Sigmoid colon (tissue), 4 donors: ENCODE data around the gene U2AF2.

Source experiments
- CTCF ChIP-seq, 4 experiments: fragments of 450-650 bp in 3 of 4; fragments of 200-600 bp in 1 of 4; IDR thresholded peaks; one replicate each; pipeline ENCODE4 v1.5.1; 2016 to 2019; ENCODE audit warnings: antibody characterized with exemption in 4 of 4, mild to moderate bottlenecking in 3 of 4, moderate library complexity in 2 of 4
- POLR2AphosphoS5 ChIP-seq, 4 donors: sonication (generic); formaldehyde crosslinking; IDR thresholded peaks; one replicate each; pipeline ENCODE4 v1.6.1; 2017; ENCODE audit warnings: antibody characterized with exemption in 4 of 4

- no peak for TF ChIP-seq CTCF (IDR thresholded peaks at IDR 0.05)
- TF ChIP-seq POLR2AphosphoS5 (IDR thresholded peaks at IDR 0.05): no peak
These were observed 16.2 kb downstream of the U2AF2 start for GRCh38 chr19:55671054-55671378.
